ENCODE results near the gene MYO1F. TPM values are rescaled to one million over a fixed set of nuclear protein-coding genes. Genes with fewer than 3 reads are reported as not detected.
"Not testable (repeated sequence)": the region's sequence is repeated elsewhere in the genome, so short reads cannot be mapped to it uniquely, and the experiment has no call there.

The MYO1F gene
- total RNA-seq = 10 to 100 TPM; 12.4 to 16.2 TPM

DNA sequence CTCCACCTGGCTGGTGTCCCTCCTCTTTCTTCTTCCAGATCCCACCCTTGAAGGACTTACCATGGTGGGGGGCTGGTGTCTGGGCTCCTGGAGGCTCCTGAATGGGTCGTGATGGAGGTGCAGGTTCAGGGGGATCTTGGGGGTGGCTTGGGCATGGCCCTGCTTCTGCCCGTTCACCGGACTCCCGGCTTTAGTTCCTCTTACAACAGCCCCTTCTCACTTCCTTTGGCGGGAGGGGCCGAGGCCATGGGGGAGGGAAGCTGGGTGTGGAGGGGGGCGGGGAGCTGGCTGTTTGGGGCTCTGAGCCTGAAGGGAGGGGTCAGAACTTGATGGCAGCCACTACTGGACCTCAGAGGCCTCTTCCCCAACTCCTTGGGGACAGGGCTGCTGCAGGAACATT lies at the start of gene MYO1F:
Gene MYO1F (minus strand): TSS at position 196 of the 400 bp plus-strand sequence. CDS start 133 bp downstream, at position 63.
- ATAC-seq (no peak), DNase-seq (ENCODE audit: low spot score in 2 of 2) (no peak)
- Mint-ChIP-seq H3K9me3 (no peaks in the 10 kb centered on the region), H3K36me3 (no peaks in the 10 kb centered on the region), H3K27ac (peak within 1 kb of the TSS; percentile 63 to 72)

GRCh38 chr19:8626842-8627241 lies 49.6 kb upstream of the MYO1F start:
- Mint-ChIP-seq H3K36me3 (no peaks in the 10 kb centered on the region), H3K27ac (no peak overlapping the region), H3K9me3 (no peaks in the 10 kb centered on the region)
- no peak for DNase-seq (ENCODE audit: low spot score in 2 of 2)
- ATAC-seq = no peak

GRCh38 chr19:8622886-8623285 lies 45.6 kb upstream of the MYO1F start:
- H3K27ac Mint-ChIP-seq; H3K36me3 Mint-ChIP-seq; H3K9me3 Mint-ChIP-seq; ATAC-seq; DNase-seq (ENCODE audit: low spot score in 2 of 2): not testable (repeated sequence)

- ATAC-seq = no peak
- no peaks in the 10 kb centered on the region for H3K36me3 Mint-ChIP-seq
- no peak overlapping the region for H3K27ac Mint-ChIP-seq
- DNase-seq (ENCODE audit: low spot score in 2 of 2) = no peak
- no peaks in the 10 kb centered on the region for H3K9me3 Mint-ChIP-seq
Measured at GRCh38 chr19:8618751-8619150, 41.5 kb upstream of the MYO1F start.

DNA sequence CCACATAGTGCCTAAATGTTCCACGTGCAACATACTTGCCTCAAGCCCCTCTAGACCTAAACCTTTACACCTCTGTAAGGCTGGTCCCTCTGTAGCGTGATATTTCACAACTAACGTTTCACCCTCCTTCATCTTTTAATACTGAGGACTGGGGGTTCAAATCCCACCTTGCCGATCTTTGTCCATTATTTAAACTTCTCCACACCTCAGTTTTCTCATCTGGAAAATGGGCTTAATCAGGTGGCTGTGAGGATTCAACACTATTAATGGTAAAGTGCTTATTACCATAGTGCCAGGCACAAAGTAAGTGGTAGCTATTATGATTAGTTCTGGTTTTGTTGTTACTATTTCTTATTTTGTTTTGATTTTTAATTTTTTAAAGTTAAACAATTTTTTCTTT lies 40.7 kb upstream of the MYO1F start:
- Mint-ChIP-seq H3K27ac (no peak overlapping the region), H3K36me3 (no peaks in the 10 kb centered on the region), H3K9me3 (no peaks in the 10 kb centered on the region)
- DNase-seq (ENCODE audit: low spot score in 2 of 2) (no peak), ATAC-seq (no peak)

DNA sequence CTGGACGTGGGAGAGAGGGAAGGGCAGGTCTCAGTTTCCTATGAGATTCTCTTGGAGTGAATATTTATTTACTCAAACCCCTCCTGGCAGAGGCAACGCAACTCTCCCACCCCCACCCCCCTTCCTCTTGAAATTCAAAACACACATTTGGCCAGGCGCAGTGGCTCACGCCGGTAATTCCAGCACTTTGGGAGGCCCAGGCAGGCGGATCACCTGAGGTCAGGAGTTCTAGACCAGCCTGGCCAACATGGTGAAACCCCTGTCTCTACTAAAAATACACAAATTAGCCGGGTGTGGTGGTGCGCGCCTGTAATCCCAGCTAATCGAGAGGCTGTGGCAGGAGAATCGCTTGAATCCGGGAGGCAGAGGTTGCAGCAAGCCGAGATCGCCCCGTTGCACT lies 40.1 kb upstream of the MYO1F start:
- not testable (repeated sequence) for ATAC-seq; DNase-seq (ENCODE audit: low spot score in 2 of 2); H3K36me3 Mint-ChIP-seq; H3K27ac Mint-ChIP-seq; H3K9me3 Mint-ChIP-seq

- Mint-ChIP-seq H3K9me3 (no peaks in the 10 kb centered on the region), H3K27ac (no peak overlapping the region), H3K36me3 (no peaks in the 10 kb centered on the region)
- ATAC-seq (no peak), DNase-seq (ENCODE audit: low spot score in 2 of 2) (no peak)
Measured at GRCh38 chr19:8616861-8617260, 39.6 kb upstream of the MYO1F start.

- H3K9me3 Mint-ChIP-seq = no peaks in the 10 kb centered on the region
- no peak overlapping the region for H3K27ac Mint-ChIP-seq
- ATAC-seq = peak; percentile 41
Measured at GRCh38 chr19:8615813-8616596, 38.8 kb upstream of the MYO1F start.

DNA sequence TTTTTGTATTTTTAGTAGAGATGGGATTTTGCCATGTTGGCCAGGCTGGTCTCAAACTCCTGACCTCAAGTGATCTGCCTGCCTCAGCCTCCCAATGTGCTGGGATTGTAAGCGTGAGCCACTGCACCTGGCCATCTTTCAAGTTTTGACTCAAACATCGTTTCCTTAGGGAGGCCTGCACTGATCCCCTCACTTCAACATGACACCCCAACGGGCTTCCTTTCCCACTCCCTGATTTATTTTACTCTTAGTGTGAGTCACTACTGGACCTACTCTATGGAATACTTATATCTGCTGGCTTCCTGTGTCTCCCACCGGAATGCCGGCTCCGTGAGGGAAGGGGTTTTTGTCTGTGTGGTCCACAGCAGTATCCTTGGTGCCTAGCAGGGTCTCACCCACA lies 37.8 kb upstream of the MYO1F start:
- Mint-ChIP-seq H3K27ac (peak overlapping the region in 1 of 2 donors; percentile 24), H3K36me3 (peaks cover 2 to 4% of the 10 kb centered on the region in 2 donors)
- ATAC-seq = no peak

More at GRCh38 chr19:8615813-8616596, 38.8 kb upstream of the MYO1F start:
- no peaks in the 10 kb centered on the region for H3K36me3 Mint-ChIP-seq
- peak; percentile 61 to 77 for DNase-seq (ENCODE audit: low spot score in 2 of 2)

DNA sequence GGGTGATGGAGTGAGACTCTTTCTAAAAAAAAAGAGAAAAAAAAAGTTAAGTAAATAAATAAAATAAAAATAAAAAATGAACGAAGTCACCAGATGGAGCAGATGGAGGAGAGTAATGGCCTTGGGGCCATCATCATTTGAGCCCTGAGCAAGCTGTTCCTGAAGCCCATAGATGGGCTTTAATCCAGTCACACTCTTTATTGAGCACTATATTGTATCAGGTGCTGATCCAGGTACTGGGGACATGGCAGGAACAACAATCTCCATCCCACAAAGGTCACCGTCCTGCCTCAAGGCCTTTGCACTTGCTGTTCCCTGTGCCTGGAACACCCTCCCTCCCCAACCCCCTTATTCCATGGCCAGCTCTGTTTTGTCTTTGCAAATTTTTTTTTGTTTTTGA lies 37.2 kb upstream of the MYO1F start:
- H3K36me3 Mint-ChIP-seq = peaks cover 7 to 9% of the 10 kb centered on the region in 2 donors
- no peak for ATAC-seq

More for the DNA sequence above, 37.8 kb upstream of the MYO1F start:
- DNase-seq (ENCODE audit: low spot score in 2 of 2) = no peak
- no peaks in the 10 kb centered on the region for H3K9me3 Mint-ChIP-seq

GRCh38 chr19:8612807-8613171 lies 35.5 kb upstream of the MYO1F start:
- no peak for DNase-seq (ENCODE audit: low spot score in 2 of 2)
- H3K36me3 Mint-ChIP-seq = peaks cover 7 to 16% of the 10 kb centered on the region in 2 donors
- no peak for ATAC-seq
- H3K27ac Mint-ChIP-seq = no peak overlapping the region
- no peaks in the 10 kb centered on the region for H3K9me3 Mint-ChIP-seq

More for the DNA sequence above, 37.2 kb upstream of the MYO1F start:
- no peaks in the 10 kb centered on the region for H3K9me3 Mint-ChIP-seq
- DNase-seq (ENCODE audit: low spot score in 2 of 2) = no peak
- H3K27ac Mint-ChIP-seq = no peak overlapping the region

GRCh38 chr19:8611877-8612806 lies 34.9 kb upstream of the MYO1F start:
- Mint-ChIP-seq H3K9me3 (no peaks in the 10 kb centered on the region), H3K27ac (no peak overlapping the region), H3K36me3 (peaks cover 7 to 19% of the 10 kb centered on the region in 2 donors)
- DNase-seq (ENCODE audit: low spot score in 2 of 2) = no peak
- no peak for ATAC-seq

DNA sequence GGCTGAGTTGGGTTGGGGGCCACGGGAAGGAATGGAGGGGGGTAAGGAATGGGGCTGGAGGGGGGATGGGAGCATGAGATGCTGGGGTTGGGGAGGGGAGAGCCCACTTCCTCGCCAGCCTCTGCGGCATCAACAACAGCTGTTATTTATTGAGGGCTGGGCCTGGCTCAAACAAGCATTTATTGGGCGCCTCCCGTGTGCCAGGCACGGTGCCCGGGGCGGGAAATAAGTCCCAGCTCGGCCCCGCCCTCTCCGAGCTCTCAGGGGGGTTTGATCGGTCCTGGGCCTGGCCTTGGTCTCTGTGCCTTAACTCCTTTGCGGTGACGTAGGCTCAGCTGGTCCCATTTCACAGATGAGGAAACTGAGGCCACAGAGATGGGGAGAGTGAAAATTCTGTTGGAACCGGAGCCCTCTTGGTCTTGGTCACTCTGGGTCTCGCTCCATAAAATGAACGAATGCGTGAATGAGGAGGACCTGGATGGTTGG lies 34.2 kb upstream of the MYO1F start:
- Mint-ChIP-seq H3K9me3 (no peaks in the 10 kb centered on the region), H3K27ac (no peak overlapping the region), H3K36me3 (peaks cover 7 to 19% of the 10 kb centered on the region in 2 donors)
- ATAC-seq (no peak), DNase-seq (ENCODE audit: low spot score in 2 of 2) (no peak)

GRCh38 chr19:8610936-8611300 lies 33.7 kb upstream of the MYO1F start:
- Mint-ChIP-seq H3K9me3 (no peaks in the 10 kb centered on the region), H3K27ac (no peak overlapping the region), H3K36me3 (peaks cover 7 to 22% of the 10 kb centered on the region in 2 donors)
- DNase-seq (ENCODE audit: low spot score in 2 of 2) (no peak), ATAC-seq (no peak)

- DNase-seq (ENCODE audit: low spot score in 2 of 2) = peak in 1 of 2 donors; percentile 21
- Mint-ChIP-seq H3K27ac (peak within 1 kb of the TSS; percentile 66 to 67), H3K36me3 (peaks cover 7 to 28% of the 10 kb centered on the region in 2 donors), H3K9me3 (no peaks in the 10 kb centered on the region)
- ATAC-seq = peak; percentile 52 to 55
Measured at GRCh38 chr19:8610041-8610935, 33.0 kb upstream of the MYO1F start, which contains the start of gene ADAMTS10. TSS of gene ADAMTS10 (minus strand) at chr19:8610715. CDS start at chr19:8605710, 5,005 bp downstream.
